Nephron (organoid): ENCODE measurements around the gene NCOA5.

Experiments used
- H3K27ac Mint-ChIP-seq, 3 experiments: 2 replicates each; pipeline ENCODE4 v1.8.0; 2020; ENCODE audit warnings: mixed read lengths in 3 of 3, mild to moderate bottlenecking in 2 of 3, moderate library complexity in 1 of 3
- H3K27me3 Mint-ChIP-seq: 2 replicates; pipeline ENCODE4 v1.8.0; 2021; ENCODE audit warnings: low read depth, mild to moderate bottlenecking, moderate library complexity, mixed read lengths
- H3K36me3 Mint-ChIP-seq: 2 replicates; pipeline ENCODE4 v1.8.0; 2020; ENCODE audit warnings: low read depth, mixed read lengths
- H3K4me1 Mint-ChIP-seq: 2 replicates; pipeline ENCODE4 v1.8.0; 2020; ENCODE audit warnings: mixed read lengths
- H3K4me3 Mint-ChIP-seq, 3 experiments: 2 replicates each; pipeline ENCODE4 v1.8.0; 2020; ENCODE audit warnings: mild to moderate bottlenecking in 3 of 3, mixed read lengths in 3 of 3, moderate library complexity in 2 of 3
- H3K9me3 Mint-ChIP-seq: 2 replicates; pipeline ENCODE4 v1.8.0; 2020; ENCODE audit warnings: mixed read lengths
- CTCF ChIP-seq, 3 experiments: fragments of 200-600 bp; sonication (generic); IDR thresholded peaks; one replicate each; pipeline ENCODE4 v1.5.0; 2021; ENCODE audit warnings: antibody characterized with exemption in 3 of 3; ENCODE audit not compliant: unreplicated experiment in 3 of 3

NCOA5 gene

GRCh38 chr20:46065006-46065405 is 24.8 kb downstream of the NCOA5 start:
- Mint-ChIP-seq H3K27me3 (peaks cover 14% of the 10 kb centered on the region), H3K27ac (no peak overlapping the region), H3K36me3 (peaks cover 85% of the 10 kb centered on the region), H3K4me1 (peaks cover 5% of the 10 kb centered on the region), H3K9me3 (no peaks in the 10 kb centered on the region), H3K4me3 (no peak overlapping the region)
- TF ChIP-seq CTCF (IDR thresholded peaks at IDR 0.05; ENCODE audit: unreplicated experiment in 3 of 3), result no peak

GRCh38 chr20:46063652-46064054 is 26.1 kb downstream of the NCOA5 start:
- Mint-ChIP-seq H3K27ac (no peak overlapping the region), H3K36me3 (peaks cover 82% of the 10 kb centered on the region), H3K27me3 (peaks cover 27% of the 10 kb centered on the region), H3K4me1 (peaks cover 5% of the 10 kb centered on the region), H3K4me3 (no peak overlapping the region), H3K9me3 (no peaks in the 10 kb centered on the region)
- TF ChIP-seq CTCF (IDR thresholded peaks at IDR 0.05; ENCODE audit: unreplicated experiment in 3 of 3), result no peak

- peaks cover 77% of the 10 kb centered on the region for H3K36me3 Mint-ChIP-seq
- H3K27me3 Mint-ChIP-seq, result peaks cover 32% of the 10 kb centered on the region
- peaks cover 5% of the 10 kb centered on the region for H3K4me1 Mint-ChIP-seq
- TF ChIP-seq CTCF (IDR thresholded peaks at IDR 0.05; ENCODE audit: unreplicated experiment in 3 of 3), result no peak
- no peak overlapping the region for H3K27ac Mint-ChIP-seq
- no peak overlapping the region for H3K4me3 Mint-ChIP-seq
- no peaks in the 10 kb centered on the region for H3K9me3 Mint-ChIP-seq
Observed at GRCh38 chr20:46063151-46063550, 26.6 kb downstream of the NCOA5 start.

- H3K36me3 Mint-ChIP-seq, result peaks cover 74% of the 10 kb centered on the region
- H3K27me3 Mint-ChIP-seq, result peaks cover 37% of the 10 kb centered on the region
- H3K9me3 Mint-ChIP-seq, result no peaks in the 10 kb centered on the region
- no peak overlapping the region for H3K27ac Mint-ChIP-seq
- H3K4me1 Mint-ChIP-seq, result peaks cover 5% of the 10 kb centered on the region
- H3K4me3 Mint-ChIP-seq, result no peak overlapping the region
- no peak for TF ChIP-seq CTCF (IDR thresholded peaks at IDR 0.05; ENCODE audit: unreplicated experiment in 3 of 3)
Observed at GRCh38 chr20:46062621-46063020, 27.1 kb downstream of the NCOA5 start.

- peaks cover 5% of the 10 kb centered on the region for H3K4me1 Mint-ChIP-seq
- H3K36me3 Mint-ChIP-seq, result peaks cover 75% of the 10 kb centered on the region
- no peak for TF ChIP-seq CTCF (IDR thresholded peaks at IDR 0.05; ENCODE audit: unreplicated experiment in 3 of 3)
- H3K27ac Mint-ChIP-seq, result no peak overlapping the region
- peaks cover 42% of the 10 kb centered on the region for H3K27me3 Mint-ChIP-seq
- H3K4me3 Mint-ChIP-seq, result no peak overlapping the region
- no peaks in the 10 kb centered on the region for H3K9me3 Mint-ChIP-seq
Observed at GRCh38 chr20:46062151-46062550, 27.6 kb downstream of the NCOA5 start.

GRCh38 chr20:46060975-46061374 is 28.8 kb downstream of the NCOA5 start:
- peaks cover 69% of the 10 kb centered on the region for H3K36me3 Mint-ChIP-seq
- H3K27ac Mint-ChIP-seq, result no peak overlapping the region
- H3K4me3 Mint-ChIP-seq, result no peak overlapping the region
- no peak for TF ChIP-seq CTCF (IDR thresholded peaks at IDR 0.05; ENCODE audit: unreplicated experiment in 3 of 3)
- no peaks in the 10 kb centered on the region for H3K9me3 Mint-ChIP-seq
- H3K4me1 Mint-ChIP-seq, result peaks cover 5% of the 10 kb centered on the region
- peaks cover 53% of the 10 kb centered on the region for H3K27me3 Mint-ChIP-seq
